D341Med (cell line): Measurements from ENCODE around the gene GUCA1A.
A peak's percentile ranks its signal among the peaks of the same experiment; 100 is the strongest.
"Not testable (repeated sequence)": the region's sequence is repeated elsewhere in the genome, so short reads cannot be mapped to it uniquely, and the experiment has no call there.

ENCODE experiments used
- DNase-seq: peaks from one replicate; pipeline ENCODE4 v3.0.0; 2012; ENCODE audit warnings: low spot score

The GUCA1A gene

DNA sequence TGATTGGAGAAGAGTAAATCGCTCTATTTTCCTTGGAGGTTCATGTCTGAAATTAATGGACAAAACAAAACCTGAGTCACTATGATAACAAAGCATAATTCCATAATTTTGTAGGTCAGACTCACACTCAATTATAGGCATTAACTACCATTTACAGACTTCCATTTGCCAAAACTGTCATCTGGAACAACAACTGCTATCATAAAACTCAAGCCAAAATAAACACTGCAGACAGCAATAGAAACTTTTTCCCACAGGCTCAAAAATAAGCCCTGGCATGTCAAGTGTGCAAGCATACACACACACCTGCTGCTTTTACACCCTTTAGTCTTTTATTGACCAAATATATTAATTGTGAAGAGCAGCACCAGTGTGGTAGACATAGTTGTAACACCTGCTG is 37.4 kb downstream of the GUCA1A start:
- DNase-seq = no peak

DNA sequence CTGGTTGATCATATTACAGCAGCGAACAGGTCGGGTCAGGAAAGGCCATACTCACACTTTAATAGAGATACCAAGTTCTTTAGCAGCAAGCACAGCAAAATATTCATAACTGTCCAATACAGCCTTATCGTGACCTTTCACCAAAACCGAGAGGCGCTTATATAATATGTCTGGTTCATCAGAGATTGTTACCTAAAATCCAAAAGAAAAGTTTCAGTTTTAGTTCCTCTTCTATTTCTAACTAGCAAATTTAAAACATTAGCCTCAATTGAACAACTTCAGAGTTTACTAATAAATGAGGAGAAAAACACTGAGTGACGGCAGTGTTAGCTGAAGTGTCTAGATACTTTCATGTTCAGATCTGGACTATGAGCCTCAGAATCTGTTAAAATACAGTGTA is 38.6 kb downstream of the GUCA1A start:
- DNase-seq = no peak

DNA sequence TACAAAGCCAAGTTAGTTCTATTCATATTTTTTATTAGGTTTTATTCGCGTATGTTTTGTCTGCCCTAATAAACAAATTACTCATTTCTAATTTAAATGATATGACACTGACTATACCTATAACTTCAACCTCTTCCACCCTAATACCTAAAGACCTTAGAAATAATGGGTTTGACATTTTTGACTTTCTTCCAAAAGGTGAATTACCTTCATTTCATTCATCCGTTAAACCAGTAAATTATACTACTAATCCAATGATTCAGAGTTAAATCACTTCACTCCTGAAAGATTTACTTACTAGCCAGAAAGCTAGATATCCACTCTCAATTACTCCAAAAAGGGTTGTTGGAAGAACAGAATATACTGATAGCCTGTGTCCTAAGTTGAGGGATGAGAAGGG is 39.3 kb downstream of the GUCA1A start:
- no peak for DNase-seq

DNA sequence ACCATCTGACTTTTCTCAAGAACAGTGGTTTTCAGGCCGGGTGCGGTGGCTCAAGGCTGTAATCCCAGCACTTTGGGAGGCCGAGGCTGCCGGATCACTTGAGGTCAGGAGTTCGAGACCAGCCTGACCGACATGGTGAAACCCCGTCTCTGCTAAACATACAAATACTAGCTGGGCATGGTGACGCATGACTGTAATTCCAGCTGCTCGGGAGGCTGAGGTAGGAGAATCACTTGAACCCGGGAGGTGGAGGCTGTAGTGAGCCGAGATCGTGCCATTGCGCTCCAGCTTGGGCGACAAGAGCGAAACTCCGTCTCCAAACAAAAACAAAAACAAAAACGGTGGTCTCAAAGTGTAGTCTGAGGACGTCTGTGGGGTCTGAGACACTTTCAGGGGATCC is 43.3 kb downstream of the GUCA1A start:
- DNase-seq = not testable (repeated sequence)

DNA sequence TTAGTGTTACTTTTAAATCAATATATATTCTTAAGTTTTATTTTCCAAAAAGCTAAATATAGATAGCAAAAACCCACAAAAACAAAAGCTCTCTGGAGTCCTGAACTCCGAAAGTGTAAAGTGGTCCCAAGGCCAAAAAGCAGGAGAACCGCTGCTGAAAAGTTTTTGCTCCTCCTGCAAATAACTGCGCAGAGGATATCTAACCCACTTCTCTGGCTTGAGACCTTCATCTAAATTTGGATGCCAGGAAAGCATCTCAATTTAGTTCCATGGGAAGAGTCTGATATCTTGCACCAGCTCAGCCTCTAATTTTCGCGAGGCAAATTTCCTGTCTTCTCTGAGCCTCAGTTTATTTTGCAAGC is 44.0 kb downstream of the GUCA1A start:
- no peak for DNase-seq

DNA sequence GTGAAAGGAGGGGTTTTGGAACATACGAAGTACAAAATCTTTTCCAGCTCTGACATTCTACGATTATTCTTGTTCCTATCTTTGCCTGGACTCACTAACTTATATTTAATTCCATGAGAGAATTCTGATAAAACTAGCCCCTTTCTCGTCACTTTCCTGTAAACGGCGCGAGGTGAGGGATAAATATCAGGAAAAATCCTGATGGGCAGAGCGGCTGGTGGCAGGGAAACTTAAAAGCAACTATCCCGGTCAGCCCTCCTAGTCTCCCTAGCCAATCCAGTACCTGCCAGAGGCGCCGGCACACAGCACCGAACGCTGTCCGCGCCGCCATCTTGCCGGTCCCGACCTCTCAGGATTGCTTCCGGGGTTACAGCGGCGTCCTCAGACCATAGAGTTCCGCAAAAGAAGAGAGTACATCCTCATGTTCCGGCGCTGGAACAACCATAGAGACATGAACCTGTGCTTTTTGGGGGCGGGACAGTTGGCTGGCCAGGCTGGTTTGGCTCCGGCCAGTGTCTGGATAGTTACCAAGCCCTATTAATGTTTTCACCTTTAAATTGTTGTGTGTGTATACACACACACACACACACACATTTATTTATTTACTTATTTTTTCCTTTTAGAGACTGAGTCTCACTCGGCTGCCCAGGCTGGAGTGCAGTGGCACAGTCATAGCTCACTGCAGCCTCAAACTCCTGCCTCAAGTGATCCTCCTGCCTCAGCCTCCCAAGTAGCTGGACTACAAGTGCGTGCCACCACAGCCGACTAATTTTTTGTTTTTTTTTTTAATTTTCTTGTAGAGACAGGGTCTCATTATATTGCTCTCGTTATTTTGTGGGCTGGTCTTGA is 44.6 kb downstream of the GUCA1A start, which contains the start of gene MRPS10:
Gene MRPS10, minus strand, starts transcription at position 343 of the 849 bp plus-strand sequence. Its CDS starts 12 bp downstream, at position 331.
- peak; percentile 93 for DNase-seq

DNA sequence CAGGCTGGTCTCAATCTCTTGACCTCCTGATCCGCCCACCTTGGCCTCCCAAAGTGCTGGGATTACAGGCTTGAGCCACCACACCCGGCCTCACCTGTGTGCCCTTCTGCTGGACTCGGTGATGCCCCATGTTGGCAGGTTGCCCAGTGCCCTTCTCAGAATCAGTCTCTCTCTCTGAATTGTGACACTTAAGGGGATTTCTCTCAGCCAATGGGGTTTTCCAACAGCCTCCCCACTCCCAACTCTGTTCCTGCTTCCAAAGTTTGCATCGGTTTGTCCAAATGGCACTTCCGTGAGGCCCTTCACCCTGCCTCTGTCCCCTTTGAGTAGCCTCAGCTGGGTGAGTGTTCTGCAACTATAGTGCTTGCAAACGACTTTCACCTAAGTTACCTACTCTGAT is 47.6 kb downstream of the GUCA1A start:
- no peak for DNase-seq

DNA sequence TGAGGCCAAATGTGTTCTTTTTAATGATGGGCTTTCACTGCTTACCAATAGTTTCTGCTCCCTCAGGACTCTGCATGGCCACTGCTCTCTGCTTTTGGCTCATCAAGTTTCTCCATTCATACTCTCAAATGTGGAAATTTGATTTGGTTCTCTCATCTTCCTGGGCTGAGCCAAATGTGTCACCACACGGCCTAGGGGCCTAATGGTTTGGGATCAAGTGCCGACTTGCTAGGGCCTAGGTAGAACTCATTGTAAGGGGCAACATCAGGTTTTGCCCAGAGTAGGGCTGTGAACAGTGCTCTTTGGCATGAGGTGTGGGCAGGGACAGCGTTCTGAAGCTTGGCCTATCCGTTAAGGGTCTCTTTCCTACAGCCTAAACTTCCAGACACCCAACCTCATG is 48.4 kb downstream of the GUCA1A start:
- DNase-seq = no peak

DNA sequence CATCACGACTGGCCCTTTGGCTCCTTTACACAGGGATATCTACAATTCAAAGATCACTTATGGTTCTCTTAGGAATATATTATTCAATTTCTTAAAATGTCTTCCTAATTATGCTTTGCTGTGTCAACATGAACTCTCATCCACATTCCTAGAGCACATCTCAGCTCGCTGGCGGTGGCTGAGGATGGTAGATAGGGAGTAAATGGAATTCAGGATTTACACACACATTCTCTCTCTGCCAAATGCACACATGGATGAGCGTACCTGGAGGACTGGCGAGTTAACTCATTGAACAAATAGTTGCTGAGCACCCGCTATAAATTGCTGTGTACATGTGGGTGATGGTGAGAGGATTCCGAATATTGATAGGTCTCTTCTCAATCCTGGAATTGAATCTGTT is 49.3 kb downstream of the GUCA1A start:
- no peak for DNase-seq

DNA sequence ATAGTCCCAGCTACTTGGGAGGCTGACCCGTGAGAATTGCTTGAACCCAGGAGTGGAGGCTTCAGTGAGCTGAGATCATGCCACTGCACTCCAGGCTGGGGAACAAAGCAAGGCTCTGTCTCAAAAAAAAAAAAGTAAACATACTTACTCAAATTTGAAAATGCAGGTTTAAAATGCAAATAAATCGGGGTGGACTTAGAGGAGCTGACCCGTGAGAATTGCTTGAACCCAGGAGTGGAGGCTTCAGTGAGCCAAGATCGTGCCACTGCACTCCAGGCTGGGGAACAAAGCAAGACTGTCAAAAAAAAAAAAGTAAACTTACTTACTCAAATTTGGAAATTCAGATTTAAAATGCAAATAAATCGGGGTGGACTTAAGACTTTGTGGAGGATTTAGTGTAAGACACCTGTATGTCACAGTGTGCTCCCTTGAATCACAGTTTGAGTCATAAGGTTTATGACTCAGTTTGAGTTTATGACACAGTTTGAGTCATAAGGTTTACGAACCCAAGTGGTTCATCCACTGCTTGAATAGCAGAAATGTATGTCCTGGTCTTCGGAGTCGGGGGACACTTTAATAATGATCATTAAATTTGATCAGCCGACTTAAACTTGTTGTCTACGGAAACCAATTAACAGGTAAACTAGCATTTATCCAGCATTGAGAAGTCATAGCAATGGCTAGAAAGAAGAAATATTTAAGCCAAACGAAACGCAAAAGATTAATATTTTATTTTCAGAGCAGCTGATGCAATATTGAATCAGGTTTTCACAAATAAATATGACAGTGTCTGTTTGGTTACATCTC is 51.3 kb downstream of the GUCA1A start:
- no peak for DNase-seq

DNA sequence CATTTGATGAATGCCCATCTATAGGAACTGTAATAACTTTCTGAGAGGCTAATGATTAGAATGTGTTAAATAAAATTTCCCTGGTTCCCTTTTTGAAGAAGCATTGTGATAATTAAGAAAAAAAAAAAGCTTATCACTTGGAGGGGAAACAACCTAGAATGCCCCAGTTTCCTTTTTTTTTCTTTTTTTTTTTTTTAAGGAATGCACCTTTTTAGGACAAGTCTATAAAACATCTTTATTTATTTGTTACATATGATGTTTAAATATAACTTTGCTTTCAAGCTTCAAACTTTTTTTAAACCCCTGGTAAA is 51.8 kb downstream of the GUCA1A start:
- no peak for DNase-seq

DNA sequence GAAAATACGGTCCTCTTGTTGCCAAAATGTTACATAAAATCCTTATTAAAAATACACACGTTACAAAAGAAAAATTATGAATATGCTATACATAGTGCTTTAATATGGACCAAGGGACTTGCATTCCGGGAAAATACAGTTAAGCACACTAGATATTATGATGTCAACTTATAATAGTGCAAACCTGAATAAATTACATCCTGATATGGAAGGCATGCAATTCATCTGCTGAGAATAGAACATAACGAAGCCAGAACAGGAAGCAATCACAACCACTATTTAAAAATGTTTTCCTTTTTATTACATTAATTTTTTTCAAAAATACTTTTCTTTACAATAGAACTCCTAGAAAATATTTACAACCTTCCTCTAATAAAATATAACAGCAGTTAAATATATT is 52.3 kb downstream of the GUCA1A start:
- DNase-seq = no peak

DNA sequence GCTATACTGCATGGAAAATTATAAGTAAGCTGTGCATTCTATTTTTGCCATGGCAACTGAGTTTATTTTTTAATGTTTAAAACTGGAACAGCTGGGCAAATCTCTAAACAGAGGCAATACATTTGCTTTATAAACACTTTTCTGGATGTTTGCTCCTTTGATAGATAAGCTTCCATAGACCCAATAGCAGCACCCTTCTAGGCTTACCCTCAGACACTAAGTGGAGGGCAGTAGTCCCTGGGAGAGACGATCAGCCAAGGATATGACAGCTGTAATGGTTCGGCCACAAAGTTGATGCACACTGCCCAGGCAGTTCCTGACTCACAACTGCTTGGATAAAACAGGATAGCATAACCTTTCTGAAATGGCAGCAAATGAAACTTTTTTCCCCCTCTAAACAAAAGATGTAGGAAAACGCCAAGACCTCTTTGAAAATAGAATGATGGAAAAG is 53.0 kb downstream of the GUCA1A start:
- DNase-seq = no peak

DNA sequence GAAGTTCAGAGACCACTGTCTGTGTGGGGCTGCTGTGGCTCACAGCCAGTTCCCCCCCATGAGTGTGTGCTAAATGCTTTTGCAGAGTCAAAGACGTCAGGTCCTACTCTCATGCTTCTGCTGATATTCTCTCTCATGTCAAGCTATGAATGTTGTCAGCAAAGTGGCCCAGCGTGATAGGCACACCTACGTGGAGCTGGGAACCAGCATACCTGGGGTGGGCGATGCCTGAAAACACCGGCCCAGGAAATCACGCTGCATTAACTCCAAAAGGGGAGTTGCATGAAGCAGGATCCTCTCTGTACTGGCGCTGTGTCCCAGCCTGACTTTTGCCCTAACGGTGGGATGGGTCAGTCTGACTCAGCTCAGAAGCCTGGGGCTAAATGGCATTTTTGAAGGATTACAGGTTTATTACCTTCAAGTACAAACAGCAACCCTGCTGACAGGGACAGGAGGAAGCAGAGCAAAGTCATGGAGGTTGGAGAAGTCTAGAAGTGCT is 53.5 kb downstream of the GUCA1A start:
- DNase-seq = no peak

DNA sequence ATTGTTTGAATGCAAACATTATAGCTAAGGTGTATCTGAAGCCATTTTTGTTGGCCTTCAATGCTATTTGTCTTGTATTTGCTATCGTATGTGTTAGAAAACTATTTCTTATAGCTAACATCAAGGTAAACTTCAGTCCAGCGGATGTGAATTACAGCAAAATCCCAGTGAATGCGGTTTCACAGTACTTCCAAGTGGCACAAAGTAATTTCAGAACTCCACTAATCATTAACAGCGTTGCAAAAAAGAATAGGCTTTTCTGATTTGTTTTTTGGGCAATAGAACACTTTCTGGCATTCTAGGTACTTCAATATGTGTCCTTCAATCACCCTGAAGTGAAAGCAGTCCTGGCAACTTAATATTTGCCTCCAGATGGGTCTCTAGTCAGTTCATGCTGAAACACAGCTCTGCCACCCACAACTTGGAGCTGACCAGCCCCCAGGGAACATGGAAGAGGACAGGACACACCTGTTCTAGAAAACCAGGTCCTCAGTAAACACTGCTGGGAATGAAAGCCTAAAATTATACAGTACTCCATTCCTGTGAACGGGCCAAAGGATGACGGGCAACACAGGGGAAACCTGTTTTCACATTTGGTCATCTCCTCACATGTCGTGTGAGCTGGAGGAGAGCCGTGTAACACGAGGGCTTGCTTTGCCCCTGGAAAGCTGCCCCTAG is 54.1 kb downstream of the GUCA1A start:
- DNase-seq = no peak

DNA sequence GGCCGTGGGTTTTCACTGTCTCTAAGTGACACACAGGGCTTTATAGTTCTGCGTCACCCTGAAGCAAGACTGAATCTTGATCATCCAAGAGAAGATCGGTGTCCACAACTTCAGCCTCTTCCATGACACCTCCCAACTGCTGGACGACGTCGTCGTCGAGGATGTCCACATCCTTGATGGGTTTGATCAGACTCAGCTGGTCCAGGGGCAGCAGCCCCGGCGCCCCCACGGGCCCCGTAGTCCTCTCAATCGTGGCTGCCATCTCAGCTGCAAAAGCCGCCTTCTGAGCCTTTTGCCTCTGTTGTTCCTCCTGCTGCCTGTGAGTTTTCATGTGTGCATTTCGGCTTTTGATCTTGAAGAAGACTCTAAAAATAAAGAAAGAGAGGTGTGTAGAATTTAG is 55.1 kb downstream of the GUCA1A start:
- DNase-seq = no peak
